Small intestine (tissue), 7 donors: ENCODE data around the gene SIGLEC12. TPM values are rescaled to one million over a fixed set of nuclear protein-coding genes. Genes with fewer than 3 reads are reported as not detected.

Experiments
- DNase-seq, 2 donors: peaks; one replicate each; pipeline versions ENCODE4 v3.0.0 to v3.0.0-alpha.2; 2013
- FAIRE-seq: peaks from 2 replicates; lab custom pipeline; 2012; peaks lifted over from hg19 to GRCh38; lab: Jason Lieb, UNC
- H3K27ac ChIP-seq, 3 donors: one replicate each; pipeline ENCODE4 v1.5.1; 2013; ENCODE audit warnings: low read length in 2 of 3, mild to moderate bottlenecking in 2 of 3, control low read depth in 1 of 3, inconsistent platforms in 1 of 3, low read depth in 1 of 3, moderate library complexity in 1 of 3
- H3K27me3 ChIP-seq, 3 donors: one replicate each; pipeline ENCODE4 v1.6.1; 2013; ENCODE audit warnings: low read length in 3 of 3, inconsistent platforms in 1 of 3; ENCODE audit not compliant: control insufficient read depth in 3 of 3, insufficient read depth in 3 of 3
- H3K36me3 ChIP-seq, 3 donors: one replicate each; pipeline ENCODE4 v1.6.1; 2013; ENCODE audit warnings: low read length in 3 of 3, inconsistent platforms in 1 of 3, low read depth in 1 of 3, mild to moderate bottlenecking in 1 of 3, moderate library complexity in 1 of 3; ENCODE audit not compliant: control insufficient read depth in 3 of 3, insufficient read depth in 2 of 3
- H3K4me1 ChIP-seq, 3 donors: one replicate each; pipeline ENCODE4 v1.6.1; 2013; ENCODE audit warnings: low read length in 2 of 3, inconsistent platforms in 1 of 3, low read depth in 1 of 3, mild to moderate bottlenecking in 1 of 3, moderate library complexity in 1 of 3; ENCODE audit not compliant: control insufficient read depth in 3 of 3, insufficient read depth in 2 of 3
- H3K4me3 ChIP-seq, 3 donors: one replicate each; pipeline ENCODE4 v1.5.1; 2013; ENCODE audit warnings: low read length in 3 of 3, control low read depth in 1 of 3, inconsistent platforms in 1 of 3, low read depth in 1 of 3, mild to moderate bottlenecking in 1 of 3, moderate library complexity in 1 of 3
- H3K9me3 ChIP-seq, 2 donors: one replicate each; pipeline ENCODE4 v1.6.1; 2013; ENCODE audit warnings: low read depth in 1 of 2, low read length in 1 of 2; ENCODE audit not compliant: control insufficient read depth in 2 of 2, insufficient read depth in 1 of 2
- WGBS, 3 donors: extraction: QIAGEN DNeasy Blood & Tissue Kit; methylation state at CpG; one replicate each; pipeline ENCODE4 v1.1.7; 2013; 5-methylcytosine and 5-hydroxymethylcytosine counted together
- polyA plus RNA-seq, 4 donors: library from polyadenylated mRNA; stranded (reverse) in 3 of 4; unstranded in 1 of 4; fragments of 200-250 nt in 3 of 4; fragments of 120-200 nt in 1 of 4; gene quantifications; one replicate each; pipeline versions ENCODE4 v1.2.1 to v1.2.3, GENCODE V29; 2013
- donor health status: healthy with polysubstance abuse.
- donor health status: control.
- donor health status: control.
- donor health status: Bipolar disorder and iron deficiency.
- donor health status: healthy.

SIGLEC12 gene
- polyA plus RNA-seq, 4 donors, result 0.33 to 5.7 (median 2.0) TPM; not detected in 1

- FAIRE-seq, result no peak
Observed at GRCh38 chr19:51462681-51463080, 38.9 kb downstream of the SIGLEC12 start.

GRCh38 chr19:51462276-51462675, 39.3 kb downstream of the SIGLEC12 start:
- peaks cover 0 to 8% (median 3%) of the 10 kb centered on the region in 3 donors for H3K27me3 ChIP-seq
- FAIRE-seq (no peak), DNase-seq (no peak)
- no peaks in the 10 kb centered on the region for H3K36me3 ChIP-seq
- H3K9me3 ChIP-seq, result no peaks in the 10 kb centered on the region
- H3K4me3 ChIP-seq, result no peak overlapping the region
- no peak overlapping the region for H3K27ac ChIP-seq
- 60 to 83% (median 80%) methylated on average over 6 to 7 of the region's 7 CpGs for WGBS, 3 donors
- H3K4me1 ChIP-seq, result no peaks in the 10 kb centered on the region

More at GRCh38 chr19:51462681-51463080, 38.9 kb downstream of the SIGLEC12 start:
- no peaks in the 10 kb centered on the region for H3K4me1 ChIP-seq
- no peaks in the 10 kb centered on the region for H3K36me3 ChIP-seq
- H3K4me3 ChIP-seq, result no peak overlapping the region
- H3K9me3 ChIP-seq, result no peaks in the 10 kb centered on the region
- no peak for DNase-seq
- no peak overlapping the region for H3K27ac ChIP-seq
- WGBS, 3 donors, result 69 to 80% (median 73%) methylated on average over 8 to 10 of the region's 10 CpGs
- H3K27me3 ChIP-seq, result peaks cover 0 to 8% (median 3%) of the 10 kb centered on the region in 3 donors

- FAIRE-seq (no peak), DNase-seq (no peak)
- H3K4me3 ChIP-seq, result no peak overlapping the region
- peak overlapping the region in 1 of 3 donors; percentile 49 for H3K27ac ChIP-seq
- peaks cover 0 to 8% (median 3%) of the 10 kb centered on the region in 3 donors for H3K27me3 ChIP-seq
- H3K9me3 ChIP-seq, result no peaks in the 10 kb centered on the region
- 68 to 76% (median 70%) methylated on average over 8 of the region's 8 CpGs for WGBS, 3 donors
- no peaks in the 10 kb centered on the region for H3K36me3 ChIP-seq
- no peaks in the 10 kb centered on the region for H3K4me1 ChIP-seq
Observed at GRCh38 chr19:51461723-51462161, 39.9 kb downstream of the SIGLEC12 start.

GRCh38 chr19:51460164-51460992, 41.2 kb downstream of the SIGLEC12 start:
- peaks cover 0 to 8% (median 3%) of the 10 kb centered on the region in 3 donors for H3K27me3 ChIP-seq
- DNase-seq, result peak in 1 of 2 donors; percentile 59

GRCh38 chr19:51458899-51459505, 42.6 kb downstream of the SIGLEC12 start:
- H3K4me1 ChIP-seq, result no peaks in the 10 kb centered on the region
- WGBS, 3 donors, result 71 to 76% (median 75%) methylated on average over 14 of the region's 14 CpGs
- H3K27ac ChIP-seq, result no peak overlapping the region
- H3K36me3 ChIP-seq, result no peaks in the 10 kb centered on the region
- no peak for DNase-seq
- H3K4me3 ChIP-seq, result no peak overlapping the region
- peaks cover 0 to 8% (median 3%) of the 10 kb centered on the region in 3 donors for H3K27me3 ChIP-seq
- no peak for FAIRE-seq
- H3K9me3 ChIP-seq, result no peaks in the 10 kb centered on the region

More at GRCh38 chr19:51460164-51460992, 41.2 kb downstream of the SIGLEC12 start:
- Histone ChIP-seq H3K4me1 (no peaks in the 10 kb centered on the region), H3K27ac (no peak overlapping the region), H3K9me3 (no peaks in the 10 kb centered on the region), H3K36me3 (no peaks in the 10 kb centered on the region), H3K4me3 (peak overlapping the region in 1 of 3 donors; percentile 19)
- FAIRE-seq, result no peak
- 58 to 68% (median 65%) methylated on average over 13 of the region's 13 CpGs for whole genome bisulfite sequencing, 3 donors

GRCh38 chr19:51458051-51458645, 43.5 kb downstream of the SIGLEC12 start, which contains the start of gene SIGLEC8:
SIGLEC8 (minus strand) TSS chr19:51458454; CDS start chr19:51458387, 67 bp downstream.
- H3K4me1 ChIP-seq, result no peaks in the 10 kb centered on the region
- no peak within 1 kb of the TSS for H3K27ac ChIP-seq
- peaks cover 0 to 8% (median 3%) of the 10 kb centered on the region in 3 donors for H3K27me3 ChIP-seq
- no peak within 1 kb of the TSS for H3K4me3 ChIP-seq
- no peaks in the 10 kb centered on the region for H3K36me3 ChIP-seq
- no peak for DNase-seq
- FAIRE-seq, result no peak
- WGBS, 3 donors, result 70 to 73% (median 71%) methylated on average over 10 of the region's 10 CpGs
- no peaks in the 10 kb centered on the region for H3K9me3 ChIP-seq

GRCh38 chr19:51457351-51458013, 44.1 kb downstream of the SIGLEC12 start:
- Histone ChIP-seq H3K4me1 (no peaks in the 10 kb centered on the region), H3K9me3 (no peaks in the 10 kb centered on the region), H3K27ac (no peak overlapping the region), H3K4me3 (no peak overlapping the region), H3K27me3 (peaks cover 0 to 3% (median 3%) of the 10 kb centered on the region in 3 donors), H3K36me3 (no peaks in the 10 kb centered on the region)
- FAIRE-seq (no peak), DNase-seq (no peak)
- WGBS, 3 donors, result 78 to 79% (median 79%) methylated on average over 11 of the region's 11 CpGs
